HL-60 (cell line): Measurements from ENCODE around the gene MUC22.
A peak's percentile ranks its signal among the peaks of the same experiment; 100 is the strongest.
"Not testable (repeated sequence)": the region's sequence is repeated elsewhere in the genome, so short reads cannot be mapped to it uniquely, and the experiment has no call there.

ENCODE experiments used
- DNase-seq, 2 experiments: peaks; one replicate each; pipeline ENCODE4 v3.0.0-alpha.2; 2010 to 2020; ENCODE audit warnings: low read depth in 1 of 2, low spot score in 1 of 2
- H3K27ac ChIP-seq: fragments of 250-450 bp; sonication (Bioruptor Pico); replicated peaks from 2 replicates; pipeline ENCODE4 v1.5.1; 2020; ENCODE audit warnings: mild to moderate bottlenecking, moderate library complexity
- H3K27me3 ChIP-seq: fragments of 250-450 bp; sonication (Bioruptor Pico); 2 replicates; pipeline ENCODE4 v1.5.1; 2021; ENCODE audit warnings: mild to moderate bottlenecking, moderate library complexity; ENCODE audit not compliant: insufficient read depth, poor library complexity, severe bottlenecking
- H3K4me3 ChIP-seq: replicated peaks from 2 replicates; pipeline ENCODE4 v1.5.1; 2011; ENCODE audit warnings: mild to moderate bottlenecking, control low read depth, low read length; ENCODE audit not compliant: insufficient read depth
- GABPA ChIP-seq: IDR thresholded peaks from 2 replicates; pipeline ENCODE4 v1.6.1; 2012; ENCODE audit warnings: low read depth
- POLR2AphosphoS5 ChIP-seq: IDR thresholded peaks from 2 replicates; pipeline ENCODE4 v1.6.1; 2012; ENCODE audit warnings: low read depth
- REST ChIP-seq: IDR thresholded peaks from 2 replicates; pipeline ENCODE4 v1.6.1; 2012; ENCODE audit warnings: low read depth; ENCODE audit not compliant: insufficient replicate concordance
- SPI1 ChIP-seq: IDR thresholded peaks from 2 replicates; pipeline ENCODE4 v1.6.1; 2012; ENCODE audit warnings: low read depth, mild to moderate bottlenecking, borderline replicate concordance
- TF ChIP-seq, protein P1 (sequence below): IDR thresholded peaks from one replicate; pipeline ENCODE4 v1.5.1; 2011; ENCODE audit warnings: low read length, control low read depth, inconsistent platforms; ENCODE audit not compliant: insufficient read depth

The MUC22 gene

GRCh38 chr6:31067891-31068668, 57.8 kb downstream of the MUC22 start:
- not testable (repeated sequence) for H3K27ac ChIP-seq, H3K27me3 ChIP-seq, DNase-seq, H3K4me3 ChIP-seq

- TF ChIP-seq, protein P1, sequence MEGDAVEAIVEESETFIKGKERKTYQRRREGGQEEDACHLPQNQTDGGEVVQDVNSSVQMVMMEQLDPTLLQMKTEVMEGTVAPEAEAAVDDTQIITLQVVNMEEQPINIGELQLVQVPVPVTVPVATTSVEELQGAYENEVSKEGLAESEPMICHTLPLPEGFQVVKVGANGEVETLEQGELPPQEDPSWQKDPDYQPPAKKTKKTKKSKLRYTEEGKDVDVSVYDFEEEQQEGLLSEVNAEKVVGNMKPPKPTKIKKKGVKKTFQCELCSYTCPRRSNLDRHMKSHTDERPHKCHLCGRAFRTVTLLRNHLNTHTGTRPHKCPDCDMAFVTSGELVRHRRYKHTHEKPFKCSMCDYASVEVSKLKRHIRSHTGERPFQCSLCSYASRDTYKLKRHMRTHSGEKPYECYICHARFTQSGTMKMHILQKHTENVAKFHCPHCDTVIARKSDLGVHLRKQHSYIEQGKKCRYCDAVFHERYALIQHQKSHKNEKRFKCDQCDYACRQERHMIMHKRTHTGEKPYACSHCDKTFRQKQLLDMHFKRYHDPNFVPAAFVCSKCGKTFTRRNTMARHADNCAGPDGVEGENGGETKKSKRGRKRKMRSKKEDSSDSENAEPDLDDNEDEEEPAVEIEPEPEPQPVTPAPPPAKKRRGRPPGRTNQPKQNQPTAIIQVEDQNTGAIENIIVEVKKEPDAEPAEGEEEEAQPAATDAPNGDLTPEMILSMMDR, result peak; percentile 98
- no peak for TF ChIP-seq GABPA
- H3K27ac ChIP-seq, result no peak overlapping the region
These were observed 58.5 kb downstream of the MUC22 start for GRCh38 chr6:31068669-31069340.

DNA sequence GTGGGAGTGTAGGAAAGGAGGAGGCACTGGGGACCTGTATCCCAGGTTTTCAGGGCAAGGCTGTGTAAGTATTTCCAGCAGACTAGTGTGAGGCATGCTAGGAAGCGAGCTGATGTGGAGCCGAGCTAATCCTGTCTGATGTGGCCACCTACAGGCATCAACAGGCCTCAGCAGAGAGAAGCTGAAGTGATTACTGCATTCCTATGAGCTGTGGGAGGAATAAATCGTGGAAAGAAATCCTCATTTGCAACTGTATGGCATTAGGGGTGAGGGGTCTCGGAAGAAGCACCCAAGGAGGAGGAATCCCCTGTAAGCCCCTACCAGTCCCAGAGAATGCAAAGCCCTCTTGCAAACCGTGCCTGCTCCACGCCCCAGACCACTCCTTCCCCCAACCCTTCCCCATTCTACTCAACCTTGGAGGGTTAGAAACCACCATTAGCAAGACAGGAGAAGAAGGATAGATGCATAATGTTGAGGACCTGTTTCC, 60.5 kb downstream of the MUC22 start:
- DNase-seq, result no peak
- no peak overlapping the region for H3K27ac ChIP-seq
- H3K4me3 ChIP-seq, result no peak overlapping the region
- no peak for TF ChIP-seq POLR2AphosphoS5
- H3K27me3 ChIP-seq, result no peaks in the 10 kb centered on the region

More at GRCh38 chr6:31068669-31069340, 58.5 kb downstream of the MUC22 start:
- no peak overlapping the region for H3K4me3 ChIP-seq
- peaks cover 2% of the 10 kb centered on the region for H3K27me3 ChIP-seq
- peak; percentile 50 to 80 for DNase-seq

DNA sequence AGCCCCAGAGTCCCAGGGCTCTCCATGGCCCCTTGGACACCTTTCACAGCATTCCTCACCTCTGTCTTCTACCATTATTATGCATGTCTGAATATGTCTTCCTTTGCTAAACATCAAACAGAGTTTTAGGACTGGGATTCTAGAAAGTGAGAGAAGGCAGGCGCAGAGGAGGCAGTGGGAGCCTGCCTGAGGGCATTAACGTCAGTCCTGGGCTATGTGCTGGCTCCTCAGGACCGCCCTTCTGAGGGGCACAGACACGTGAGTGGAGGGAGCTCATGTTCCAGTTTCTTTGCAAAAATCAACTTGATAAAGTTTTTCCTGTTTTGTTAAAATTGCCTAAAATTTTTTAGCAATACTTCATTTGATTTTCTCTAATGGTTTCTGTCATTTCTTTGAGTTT, 64.1 kb downstream of the MUC22 start:
- Histone ChIP-seq H3K27me3 (no peaks in the 10 kb centered on the region), H3K4me3 (no peak overlapping the region), H3K27ac (no peak overlapping the region)
- no peak for TF ChIP-seq POLR2AphosphoS5
- no peak for TF ChIP-seq REST
- TF ChIP-seq SPI1, result no peak
- TF ChIP-seq, protein P1, result no peak
- TF ChIP-seq GABPA, result no peak
- DNase-seq, result no peak

GRCh38 chr6:31075528-31075927, 65.3 kb downstream of the MUC22 start:
- Histone ChIP-seq H3K27me3 (no peaks in the 10 kb centered on the region), H3K4me3 (no peak overlapping the region), H3K27ac (no peak overlapping the region)
- no peak for TF ChIP-seq POLR2AphosphoS5
- TF ChIP-seq SPI1, result no peak
- TF ChIP-seq GABPA, result no peak
- TF ChIP-seq, protein P1, result no peak
- no peak for TF ChIP-seq REST
- DNase-seq, result no peak
